HEK293 (cell line): ENCODE data around the gene UPP1.

Experiments used
- KLF10 ChIP-seq: fragments of 450-650 bp; IDR thresholded peaks from 2 replicates; pipeline ENCODE4 v1.5.1; 2018; ENCODE audit warnings: missing biosample characterization, mild to moderate bottlenecking, missing genetic modification characterization
- YY1 ChIP-seq: fragments of 450-650 bp; formaldehyde crosslinking; IDR thresholded peaks from 2 replicates; pipeline ENCODE4 v1.5.1; 2018; ENCODE audit warnings: missing biosample characterization, missing genetic modification characterization
- ZBTB7A ChIP-seq: fragments of 450-650 bp; formaldehyde crosslinking; IDR thresholded peaks from 2 replicates; pipeline ENCODE4 v1.5.1; 2016; ENCODE audit warnings: low read depth, missing biosample characterization, missing genetic modification characterization
- ZFP3 ChIP-seq: fragments of 450-650 bp; formaldehyde crosslinking; IDR thresholded peaks from 2 replicates; pipeline ENCODE4 v1.5.1; 2016; ENCODE audit warnings: low read depth, missing biosample characterization, missing genetic modification characterization
- ZNF114 ChIP-seq: fragments of 450-650 bp; formaldehyde crosslinking; IDR thresholded peaks from 2 replicates; pipeline ENCODE4 v1.5.0; 2017; ENCODE audit warnings: missing biosample characterization, missing genetic modification characterization
- ZNF138 ChIP-seq: fragments of 450-650 bp; formaldehyde crosslinking; IDR thresholded peaks from 2 replicates; pipeline ENCODE4 v1.5.1; 2016; ENCODE audit warnings: missing biosample characterization, missing genetic modification characterization, borderline replicate concordance
- ZNF274 ChIP-seq, 2 experiments: fragments of 200-500 bp in 1 of 2; fragments of 450-650 bp in 1 of 2; sonication (Bioruptor generic) in 1 of 2; formaldehyde crosslinking in 1 of 2; IDR thresholded peaks; 2 replicates each; pipeline versions ENCODE4 v1.5.1 to v1.6.1; 2014 to 2016; ENCODE audit warnings: borderline replicate concordance in 1 of 2, inconsistent platforms in 1 of 2, low read length in 1 of 2, missing biosample characterization in 1 of 2, missing genetic modification characterization in 1 of 2
- ZNF394 ChIP-seq: fragments of 450-650 bp; formaldehyde crosslinking; IDR thresholded peaks from 2 replicates; pipeline ENCODE4 v1.5.1; 2016; ENCODE audit warnings: missing biosample characterization, missing genetic modification characterization, mild to moderate bottlenecking, moderate library complexity, borderline replicate concordance
- ZNF473 ChIP-seq: fragments of 450-650 bp; formaldehyde crosslinking; IDR thresholded peaks from 2 replicates; pipeline ENCODE4 v1.5.1; 2017; ENCODE audit warnings: missing biosample characterization, missing genetic modification characterization
- ZNF521 ChIP-seq: fragments of 450-650 bp; formaldehyde crosslinking; IDR thresholded peaks from 2 replicates; pipeline ENCODE4 v1.5.1; 2017; ENCODE audit warnings: missing biosample characterization, mild to moderate bottlenecking, missing genetic modification characterization
- ZNF664 ChIP-seq: fragments of 450-650 bp; formaldehyde crosslinking; IDR thresholded peaks from 2 replicates; pipeline ENCODE4 v1.5.1; 2016; ENCODE audit warnings: missing biosample characterization, missing genetic modification characterization
- TF ChIP-seq, protein P1 (sequence below): fragments of 450-650 bp; formaldehyde crosslinking; IDR thresholded peaks from 2 replicates; pipeline ENCODE4 v1.5.1; 2016; ENCODE audit warnings: missing biosample characterization, missing genetic modification characterization
- TF ChIP-seq, protein P2 (sequence below): fragments of 450-650 bp; formaldehyde crosslinking; IDR thresholded peaks from 2 replicates; pipeline ENCODE4 v1.5.1; 2016; ENCODE audit warnings: missing biosample characterization, missing genetic modification characterization
- TF ChIP-seq, protein P3 (sequence below): sonication (generic); formaldehyde crosslinking; IDR thresholded peaks from 2 replicates; pipeline ENCODE4 v1.8.1; 2022; ENCODE audit warnings: mild to moderate bottlenecking, moderate library complexity, missing genetic modification reagents

DNA sequence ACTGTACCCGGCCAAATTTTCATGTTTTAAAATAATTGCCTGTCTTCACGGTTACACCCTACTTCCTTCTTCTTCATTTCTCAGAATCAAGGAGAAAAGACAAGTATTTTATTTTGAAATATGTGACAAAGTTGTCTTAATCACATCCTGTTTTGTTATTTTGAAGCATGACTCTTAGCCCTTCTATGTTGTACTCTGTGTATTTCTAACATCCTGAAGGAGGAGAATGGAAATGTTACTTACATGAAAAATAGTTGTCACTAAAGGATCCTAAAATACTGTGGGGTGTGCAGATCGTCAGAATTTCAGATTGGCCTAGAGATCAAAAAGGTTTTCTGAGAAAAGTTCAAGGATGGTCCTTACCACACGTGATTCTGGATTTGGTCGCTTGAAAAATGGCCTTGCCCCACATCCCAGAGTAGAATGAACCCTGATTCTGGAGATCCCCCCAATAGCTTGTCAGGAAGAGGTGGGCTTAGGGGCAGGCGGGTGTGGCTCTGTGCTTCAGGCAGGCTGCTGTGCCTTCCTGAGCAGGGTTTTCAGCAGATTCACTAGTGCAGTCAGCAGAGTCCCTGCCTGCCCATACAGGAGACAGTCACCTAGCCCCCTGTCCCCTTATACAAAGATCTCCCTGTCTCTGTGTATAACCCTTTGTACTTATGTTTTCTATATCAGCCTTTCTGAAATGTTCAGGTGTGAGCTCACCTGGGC, 8.6 kb downstream of the UPP1 start:
- TF ChIP-seq ZNF394 (tag by site-specific recombination), result no peak
- no peak for TF ChIP-seq ZFP3 (tag by site-specific recombination)
- TF ChIP-seq ZNF114 (tag by site-specific recombination), result no peak
- TF ChIP-seq, protein P1, sequence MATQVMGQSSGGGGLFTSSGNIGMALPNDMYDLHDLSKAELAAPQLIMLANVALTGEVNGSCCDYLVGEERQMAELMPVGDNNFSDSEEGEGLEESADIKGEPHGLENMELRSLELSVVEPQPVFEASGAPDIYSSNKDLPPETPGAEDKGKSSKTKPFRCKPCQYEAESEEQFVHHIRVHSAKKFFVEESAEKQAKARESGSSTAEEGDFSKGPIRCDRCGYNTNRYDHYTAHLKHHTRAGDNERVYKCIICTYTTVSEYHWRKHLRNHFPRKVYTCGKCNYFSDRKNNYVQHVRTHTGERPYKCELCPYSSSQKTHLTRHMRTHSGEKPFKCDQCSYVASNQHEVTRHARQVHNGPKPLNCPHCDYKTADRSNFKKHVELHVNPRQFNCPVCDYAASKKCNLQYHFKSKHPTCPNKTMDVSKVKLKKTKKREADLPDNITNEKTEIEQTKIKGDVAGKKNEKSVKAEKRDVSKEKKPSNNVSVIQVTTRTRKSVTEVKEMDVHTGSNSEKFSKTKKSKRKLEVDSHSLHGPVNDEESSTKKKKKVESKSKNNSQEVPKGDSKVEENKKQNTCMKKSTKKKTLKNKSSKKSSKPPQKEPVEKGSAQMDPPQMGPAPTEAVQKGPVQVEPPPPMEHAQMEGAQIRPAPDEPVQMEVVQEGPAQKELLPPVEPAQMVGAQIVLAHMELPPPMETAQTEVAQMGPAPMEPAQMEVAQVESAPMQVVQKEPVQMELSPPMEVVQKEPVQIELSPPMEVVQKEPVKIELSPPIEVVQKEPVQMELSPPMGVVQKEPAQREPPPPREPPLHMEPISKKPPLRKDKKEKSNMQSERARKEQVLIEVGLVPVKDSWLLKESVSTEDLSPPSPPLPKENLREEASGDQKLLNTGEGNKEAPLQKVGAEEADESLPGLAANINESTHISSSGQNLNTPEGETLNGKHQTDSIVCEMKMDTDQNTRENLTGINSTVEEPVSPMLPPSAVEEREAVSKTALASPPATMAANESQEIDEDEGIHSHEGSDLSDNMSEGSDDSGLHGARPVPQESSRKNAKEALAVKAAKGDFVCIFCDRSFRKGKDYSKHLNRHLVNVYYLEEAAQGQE (tag by site-specific recombination), result no peak
- TF ChIP-seq YY1 (tag by site-specific recombination), result no peak
- no peak for TF ChIP-seq ZNF138 (tag by site-specific recombination)
- no peak for TF ChIP-seq ZNF521 (tag by site-specific recombination)
- TF ChIP-seq ZNF274 (IDR thresholded peaks at IDR 0.05; ENCODE audit: low read length), result no peak
- no peak for TF ChIP-seq ZNF274 (tag by site-specific recombination; IDR thresholded peaks at IDR 0.05; ENCODE audit: borderline replicate concordance)
- TF ChIP-seq, protein P2, sequence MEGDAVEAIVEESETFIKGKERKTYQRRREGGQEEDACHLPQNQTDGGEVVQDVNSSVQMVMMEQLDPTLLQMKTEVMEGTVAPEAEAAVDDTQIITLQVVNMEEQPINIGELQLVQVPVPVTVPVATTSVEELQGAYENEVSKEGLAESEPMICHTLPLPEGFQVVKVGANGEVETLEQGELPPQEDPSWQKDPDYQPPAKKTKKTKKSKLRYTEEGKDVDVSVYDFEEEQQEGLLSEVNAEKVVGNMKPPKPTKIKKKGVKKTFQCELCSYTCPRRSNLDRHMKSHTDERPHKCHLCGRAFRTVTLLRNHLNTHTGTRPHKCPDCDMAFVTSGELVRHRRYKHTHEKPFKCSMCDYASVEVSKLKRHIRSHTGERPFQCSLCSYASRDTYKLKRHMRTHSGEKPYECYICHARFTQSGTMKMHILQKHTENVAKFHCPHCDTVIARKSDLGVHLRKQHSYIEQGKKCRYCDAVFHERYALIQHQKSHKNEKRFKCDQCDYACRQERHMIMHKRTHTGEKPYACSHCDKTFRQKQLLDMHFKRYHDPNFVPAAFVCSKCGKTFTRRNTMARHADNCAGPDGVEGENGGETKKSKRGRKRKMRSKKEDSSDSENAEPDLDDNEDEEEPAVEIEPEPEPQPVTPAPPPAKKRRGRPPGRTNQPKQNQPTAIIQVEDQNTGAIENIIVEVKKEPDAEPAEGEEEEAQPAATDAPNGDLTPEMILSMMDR (tag by site-specific recombination), result no peak
- no peak for TF ChIP-seq KLF10
- TF ChIP-seq, protein P3, sequence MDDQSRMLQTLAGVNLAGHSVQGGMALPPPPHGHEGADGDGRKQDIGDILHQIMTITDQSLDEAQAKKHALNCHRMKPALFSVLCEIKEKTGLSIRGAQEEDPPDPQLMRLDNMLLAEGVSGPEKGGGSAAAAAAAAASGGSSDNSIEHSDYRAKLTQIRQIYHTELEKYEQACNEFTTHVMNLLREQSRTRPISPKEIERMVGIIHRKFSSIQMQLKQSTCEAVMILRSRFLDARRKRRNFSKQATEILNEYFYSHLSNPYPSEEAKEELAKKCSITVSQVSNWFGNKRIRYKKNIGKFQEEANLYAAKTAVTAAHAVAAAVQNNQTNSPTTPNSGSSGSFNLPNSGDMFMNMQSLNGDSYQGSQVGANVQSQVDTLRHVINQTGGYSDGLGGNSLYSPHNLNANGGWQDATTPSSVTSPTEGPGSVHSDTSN (CRISPR knock-in tag), result no peak
- TF ChIP-seq ZNF473 (tag by site-specific recombination), result no peak
- TF ChIP-seq ZNF664, result no peak
- TF ChIP-seq ZBTB7A, result no peak
